Activated CD4-positive, alpha-beta memory T cell treated with anti-CD3 and anti-CD28 coated beads for 36 hours (primary cell): Measurements from ENCODE around the gene MAML3. TPM values are rescaled to one million over a fixed set of nuclear protein-coding genes. Genes with fewer than 3 reads are reported as not detected.

Experiments
- CTCF ChIA-PET: fragments of 350-600 bp; sonication (Branson Sonifier 250); formaldehyde crosslinking; loops from one replicate; lab custom pipeline; 2021; ENCODE audit warnings: antibody characterized with exemption, inconsistent platforms; lab: Charles Lee
- POLR2A ChIA-PET: fragments of 350-600 bp; sonication (Branson Sonifier 250); formaldehyde crosslinking; loops from one replicate; lab custom pipeline; 2021; ENCODE audit warnings: antibody characterized with exemption; lab: Charles Lee
- DNase-seq: peaks from one replicate; pipeline ENCODE4 v3.0.0-alpha.2; 2020
- H3K27ac Mint-ChIP-seq: one replicate; pipeline ENCODE4 v1.8.0; 2021; ENCODE audit warnings: mixed read lengths
- H3K27me3 Mint-ChIP-seq: one replicate; pipeline ENCODE4 v1.8.0; 2021; ENCODE audit warnings: mixed read lengths
- H3K36me3 Mint-ChIP-seq: one replicate; pipeline ENCODE4 v1.8.0; 2021; ENCODE audit warnings: mixed read lengths
- H3K4me1 Mint-ChIP-seq: one replicate; pipeline ENCODE4 v1.8.0; 2021; ENCODE audit warnings: low read depth, mixed read lengths
- H3K4me3 Mint-ChIP-seq: one replicate; pipeline ENCODE4 v1.8.0; 2021; ENCODE audit warnings: mild to moderate bottlenecking, mixed read lengths
- H3K9me3 Mint-ChIP-seq: one replicate; pipeline ENCODE4 v1.8.0; 2021; ENCODE audit warnings: mixed read lengths
- intact Hi-C: fragments of 100-400 bp; cut with micrococcal nuclease; formaldehyde crosslinking; loops from one replicate; pipeline ENCODE4 v1.15.1; 2023
- total RNA-seq, 2 experiments: library from RNA; stranded (reverse); gene quantifications; one replicate each; pipeline ENCODE4 v1.2.3, GENCODE V29; 2021

The MAML3 gene
- total RNA-seq, 2 experiments from 2014 or later, result 0.51 to 0.76 TPM

DNA sequence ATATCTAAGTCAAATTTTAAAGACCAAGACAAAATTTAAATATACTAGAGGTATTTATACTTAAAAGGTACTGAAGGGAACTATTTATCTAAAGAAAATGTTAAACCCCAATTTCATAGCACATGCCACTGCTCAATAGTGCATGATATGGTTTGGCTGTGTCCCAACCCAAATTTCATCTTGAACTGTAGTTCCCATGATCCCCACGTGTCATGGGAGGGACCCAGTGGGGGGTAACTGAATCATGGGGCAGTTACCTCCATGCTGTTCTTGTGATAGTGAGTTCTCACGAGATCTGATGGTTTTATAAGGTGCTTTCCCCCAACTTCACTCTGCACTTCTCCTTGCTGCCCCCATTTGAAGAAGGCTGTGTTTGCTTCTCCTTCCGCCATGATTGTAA, 32.3 kb downstream of the MAML3 start:
- Mint-ChIP-seq H3K27me3 (peaks cover 11% of the 10 kb centered on the region), H3K27ac (no peak overlapping the region), H3K4me3 (no peak overlapping the region), H3K36me3 (no peaks in the 10 kb centered on the region), H3K9me3 (no peaks in the 10 kb centered on the region), H3K4me1 (peaks cover 12% of the 10 kb centered on the region)
- POLR2A ChIA-PET, result no interaction called here
- CTCF ChIA-PET, result no interaction called here
- intact Hi-C loops, result no loop called here
- no peak for DNase-seq

DNA sequence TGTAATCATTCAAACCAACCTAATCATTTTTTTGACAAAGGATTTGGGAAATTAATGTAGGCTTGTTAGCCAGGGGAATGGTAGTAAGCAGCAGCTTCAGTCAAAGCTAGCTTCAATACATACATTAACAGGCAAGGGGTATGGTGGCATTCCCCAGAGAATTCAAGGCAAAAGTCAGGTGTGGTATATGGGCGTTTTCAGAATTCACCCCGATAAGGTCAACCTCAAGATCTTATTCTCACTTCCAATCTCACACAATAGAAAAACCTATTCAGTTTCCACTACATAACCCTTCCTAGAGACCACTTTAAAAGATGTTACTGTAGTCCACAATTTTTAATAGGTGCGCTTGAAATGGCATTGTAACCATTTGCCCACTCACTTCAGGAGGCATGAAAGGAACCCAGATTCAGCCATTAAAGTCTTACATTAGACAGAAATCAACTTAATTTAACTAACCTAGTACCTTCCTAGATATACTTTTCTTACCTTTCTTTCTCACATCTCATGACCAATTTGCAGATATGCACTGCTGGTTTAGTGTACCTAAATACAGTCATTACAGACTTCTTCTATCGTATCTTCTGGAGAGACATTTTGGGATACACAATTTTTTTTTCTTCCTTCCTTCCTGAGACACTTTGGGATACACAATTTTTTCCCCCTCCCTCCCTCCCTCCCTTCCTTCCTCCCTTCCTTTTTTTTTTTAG, 34.9 kb downstream of the MAML3 start:
- CTCF ChIA-PET, result no interaction called here
- intact Hi-C loops, result no loop called here

DNA sequence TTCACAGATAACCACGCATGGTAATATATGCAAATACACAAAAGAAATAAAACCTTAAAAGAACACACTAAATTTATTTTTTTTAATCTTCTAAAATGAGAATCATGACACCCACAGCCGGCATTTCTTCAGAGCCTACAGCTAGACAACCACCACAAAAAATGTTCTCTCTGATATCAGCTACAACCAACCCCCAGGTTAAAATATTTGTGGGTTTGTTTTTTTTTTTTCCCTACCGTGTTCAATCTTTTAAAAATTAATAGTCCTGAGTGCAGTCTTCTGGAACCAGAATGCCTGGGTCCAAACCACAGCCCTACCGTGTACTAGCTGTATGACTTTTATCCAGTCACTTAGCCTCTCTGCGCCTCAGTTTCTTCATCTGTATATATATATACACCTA, 36.0 kb downstream of the MAML3 start:
- ChIA-PET POLR2A (no interaction called here), CTCF (no interaction called here)
- Mint-ChIP-seq H3K4me3 (no peak overlapping the region), H3K36me3 (no peaks in the 10 kb centered on the region), H3K27ac (no peak overlapping the region), H3K9me3 (no peaks in the 10 kb centered on the region), H3K4me1 (peaks cover 19% of the 10 kb centered on the region), H3K27me3 (peaks cover 7% of the 10 kb centered on the region)
- intact Hi-C loops, result loop anchor here (2.0 kb wide), 1 partner anchor 45 kb away; no protein-coding TSS in a partner anchor
- no peak for DNase-seq

More for the DNA sequence above, 34.9 kb downstream of the MAML3 start:
- H3K27ac Mint-ChIP-seq, result no peak overlapping the region
- peaks cover 23% of the 10 kb centered on the region for H3K4me1 Mint-ChIP-seq
- POLR2A ChIA-PET, result no interaction called here
- H3K36me3 Mint-ChIP-seq, result no peaks in the 10 kb centered on the region
- H3K27me3 Mint-ChIP-seq, result peaks cover 9% of the 10 kb centered on the region
- no peak for DNase-seq
- H3K9me3 Mint-ChIP-seq, result no peaks in the 10 kb centered on the region
- H3K4me3 Mint-ChIP-seq, result no peak overlapping the region

DNA sequence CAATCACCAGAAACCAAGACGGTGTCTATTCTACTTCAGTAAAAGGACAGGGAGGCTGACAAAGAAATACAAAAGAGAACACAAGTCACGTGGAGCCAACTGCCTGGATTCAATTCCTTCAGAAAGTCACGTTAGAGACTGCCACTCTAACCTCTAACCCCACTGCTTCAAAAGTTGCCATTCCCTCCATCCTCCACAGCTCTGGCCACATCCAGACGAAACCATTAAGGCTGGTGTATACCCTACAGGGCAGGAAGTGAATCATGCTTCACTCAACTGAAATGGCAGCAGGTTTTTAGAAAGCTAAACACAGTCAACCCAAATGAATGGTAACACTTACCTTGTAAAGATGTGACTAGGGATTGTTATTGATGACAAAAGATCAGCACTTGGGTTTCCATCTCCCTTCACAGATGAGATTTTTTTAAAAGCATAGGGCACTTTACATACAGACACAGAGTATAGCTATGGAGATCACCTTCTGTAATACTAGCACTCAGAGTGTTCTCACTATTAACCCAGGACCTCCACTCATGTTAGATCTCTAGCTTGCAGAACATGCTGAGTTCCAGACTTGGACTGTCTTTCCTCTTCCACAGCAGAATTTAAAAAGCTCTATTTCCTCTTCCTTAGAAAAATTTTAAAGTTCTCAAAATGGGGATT, 37.4 kb downstream of the MAML3 start:
- H3K27me3 Mint-ChIP-seq, result peaks cover 7% of the 10 kb centered on the region
- H3K36me3 Mint-ChIP-seq, result no peaks in the 10 kb centered on the region
- DNase-seq, result peak; percentile 49
- intact Hi-C loops, result loop anchor here (1.0 to 2.0 kb wide), 3 partner anchors 13 to 44 kb away; no protein-coding TSS in a partner anchor
- H3K4me3 Mint-ChIP-seq, result no peak overlapping the region
- no peaks in the 10 kb centered on the region for H3K9me3 Mint-ChIP-seq
- ChIA-PET CTCF (interaction anchor here (0.9 kb wide), 1 partner anchor 67 kb away, joined by 3 read pairs; no protein-coding TSS in a partner anchor), POLR2A (interaction anchor here (0.5 to 0.9 kb wide), 2 partner anchors 21 to 45 kb away, joined by 3 to 7 read pairs; no protein-coding TSS in a partner anchor)
- H3K4me1 Mint-ChIP-seq, result peaks cover 17% of the 10 kb centered on the region
- peak overlapping the region; percentile 14 for H3K27ac Mint-ChIP-seq

DNA sequence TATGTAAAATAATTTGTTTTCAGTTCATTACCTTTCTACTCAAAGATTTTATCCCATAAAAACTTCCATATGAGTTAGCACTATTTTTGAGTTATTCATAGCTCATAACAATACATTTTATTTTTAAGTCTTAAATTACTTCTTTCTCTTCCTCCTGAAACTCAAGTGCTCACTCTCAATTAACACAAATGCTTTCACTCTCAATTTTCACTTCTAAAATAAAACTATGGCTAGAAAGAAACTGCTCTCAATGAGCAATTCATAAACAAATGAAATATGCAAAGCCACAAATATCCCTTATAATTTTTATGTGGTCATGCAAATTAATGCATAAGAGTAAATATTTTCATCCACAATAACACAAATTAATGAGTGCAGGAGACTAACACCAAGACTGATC, 38.8 kb downstream of the MAML3 start:
- CTCF ChIA-PET, result no interaction called here
- no peak overlapping the region for H3K4me3 Mint-ChIP-seq
- H3K36me3 Mint-ChIP-seq, result no peaks in the 10 kb centered on the region
- DNase-seq, result no peak
- H3K27ac Mint-ChIP-seq, result no peak overlapping the region
- POLR2A ChIA-PET, result no interaction called here
- H3K4me1 Mint-ChIP-seq, result peaks cover 17% of the 10 kb centered on the region
- H3K27me3 Mint-ChIP-seq, result peaks cover 2% of the 10 kb centered on the region
- H3K9me3 Mint-ChIP-seq, result no peaks in the 10 kb centered on the region
- intact Hi-C loops, result no loop called here

DNA sequence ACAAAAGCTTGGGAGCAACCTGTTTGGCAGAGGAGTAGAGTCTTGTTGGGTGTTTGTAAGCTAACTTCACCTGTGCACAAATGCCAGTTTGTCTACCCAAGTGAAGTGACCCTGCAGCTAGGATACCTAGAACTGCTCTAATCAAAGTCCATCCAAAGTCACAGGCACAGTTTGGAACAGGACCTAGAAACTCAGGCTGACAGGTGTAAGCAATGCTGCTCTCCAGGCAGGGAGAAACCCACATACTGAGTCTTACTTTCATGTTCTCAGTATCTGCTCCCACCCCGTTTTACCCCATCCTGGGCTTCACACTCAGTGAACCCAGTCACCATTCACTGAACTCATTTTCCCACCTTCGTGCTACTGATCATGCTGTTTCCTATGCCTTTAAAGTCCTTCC, 40.3 kb downstream of the MAML3 start:
- no peaks in the 10 kb centered on the region for H3K9me3 Mint-ChIP-seq
- H3K36me3 Mint-ChIP-seq, result no peaks in the 10 kb centered on the region
- H3K4me1 Mint-ChIP-seq, result peaks cover 18% of the 10 kb centered on the region
- ChIA-PET CTCF (no interaction called here), POLR2A (no interaction called here)
- peaks cover 4% of the 10 kb centered on the region for H3K27me3 Mint-ChIP-seq
- no peak overlapping the region for H3K4me3 Mint-ChIP-seq
- intact Hi-C loops, result no loop called here
- no peak for DNase-seq
- no peak overlapping the region for H3K27ac Mint-ChIP-seq

DNA sequence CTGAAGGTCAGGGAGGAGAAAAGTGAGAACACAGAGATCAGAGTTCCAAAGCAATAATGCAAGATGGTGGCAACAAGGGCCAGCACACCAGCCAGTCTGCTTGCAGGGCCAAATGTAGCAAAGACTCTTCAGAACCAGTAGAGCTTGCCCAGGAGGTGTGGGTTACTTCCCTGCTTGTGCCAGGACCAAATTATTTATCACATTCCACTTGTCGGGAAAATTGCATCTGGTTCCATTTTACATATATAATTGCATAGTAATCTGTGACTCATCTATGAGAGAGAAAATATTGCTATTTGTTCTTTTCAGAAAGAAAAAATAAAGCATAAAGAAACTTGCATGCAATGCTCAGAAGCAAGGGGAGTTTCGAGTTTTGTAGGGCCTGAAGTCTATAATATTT, 41.4 kb downstream of the MAML3 start:
- H3K27me3 Mint-ChIP-seq, result peaks cover 4% of the 10 kb centered on the region
- H3K27ac Mint-ChIP-seq, result no peak overlapping the region
- DNase-seq, result no peak
- POLR2A ChIA-PET, result no interaction called here
- peaks cover 24% of the 10 kb centered on the region for H3K4me1 Mint-ChIP-seq
- H3K36me3 Mint-ChIP-seq, result no peaks in the 10 kb centered on the region
- intact Hi-C loops, result no loop called here
- CTCF ChIA-PET, result no interaction called here
- H3K9me3 Mint-ChIP-seq, result no peaks in the 10 kb centered on the region
- no peak overlapping the region for H3K4me3 Mint-ChIP-seq

DNA sequence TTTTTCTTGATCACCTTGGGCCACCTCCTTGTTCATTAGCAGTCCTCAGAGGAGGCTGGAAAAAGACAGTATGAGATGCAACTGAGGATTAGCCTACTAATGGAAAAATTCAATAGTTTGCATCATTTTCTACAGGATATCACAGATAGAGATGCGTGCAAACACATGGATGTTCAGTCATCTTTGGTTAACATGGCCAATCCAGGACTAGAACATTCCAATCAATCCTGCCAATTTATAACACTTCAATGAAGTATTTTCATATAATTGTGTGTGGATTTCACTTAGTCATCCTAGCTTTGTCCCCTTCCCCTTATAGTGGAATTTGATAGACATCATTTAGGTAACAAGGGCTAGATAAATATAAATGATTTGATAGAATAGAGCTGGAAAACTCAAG, 42.7 kb downstream of the MAML3 start:
- H3K9me3 Mint-ChIP-seq, result no peaks in the 10 kb centered on the region
- no peaks in the 10 kb centered on the region for H3K36me3 Mint-ChIP-seq
- peaks cover 15% of the 10 kb centered on the region for H3K4me1 Mint-ChIP-seq
- POLR2A ChIA-PET, result no interaction called here
- intact Hi-C loops, result no loop called here
- no peak overlapping the region for H3K27ac Mint-ChIP-seq
- CTCF ChIA-PET, result no interaction called here
- H3K4me3 Mint-ChIP-seq, result no peak overlapping the region
- H3K27me3 Mint-ChIP-seq, result peaks cover 4% of the 10 kb centered on the region
- DNase-seq, result no peak

DNA sequence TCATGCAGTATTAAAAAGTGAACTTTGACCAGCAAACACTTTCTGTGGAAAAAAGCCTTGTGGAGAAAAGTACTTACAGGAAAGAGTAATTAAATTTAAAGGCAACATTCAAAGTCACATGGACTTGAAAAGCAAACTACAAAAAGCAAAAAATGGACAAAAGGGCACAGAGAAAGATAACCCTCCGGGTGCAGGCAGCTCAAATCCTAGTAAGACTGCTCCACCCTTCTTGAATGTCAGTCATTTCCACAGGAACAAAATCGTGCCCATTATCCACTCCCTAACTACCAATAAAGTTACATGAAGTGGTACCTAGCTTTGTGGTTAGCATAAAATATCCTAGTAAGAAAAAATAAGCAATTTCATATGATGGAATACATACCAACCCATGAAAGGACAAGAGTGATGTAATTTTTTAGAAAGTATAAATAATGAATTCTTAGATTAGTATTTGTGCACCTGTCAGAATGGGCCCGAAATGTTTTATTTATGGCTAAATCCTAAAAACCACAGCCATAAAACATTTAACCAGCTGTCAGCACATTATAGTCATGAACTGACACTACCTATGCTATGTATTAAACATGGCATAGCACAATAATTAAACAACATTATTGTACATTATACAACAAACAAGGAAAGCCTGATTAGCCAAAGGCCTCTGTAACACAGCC, 43.3 kb downstream of the MAML3 start:
- intact Hi-C loops, result no loop called here
- DNase-seq, result no peak
- Mint-ChIP-seq H3K9me3 (no peaks in the 10 kb centered on the region), H3K4me3 (no peak overlapping the region), H3K27me3 (peaks cover 4% of the 10 kb centered on the region), H3K4me1 (peaks cover 11% of the 10 kb centered on the region), H3K36me3 (no peaks in the 10 kb centered on the region), H3K27ac (no peak overlapping the region)
- POLR2A ChIA-PET, result no interaction called here
- CTCF ChIA-PET, result no interaction called here

DNA sequence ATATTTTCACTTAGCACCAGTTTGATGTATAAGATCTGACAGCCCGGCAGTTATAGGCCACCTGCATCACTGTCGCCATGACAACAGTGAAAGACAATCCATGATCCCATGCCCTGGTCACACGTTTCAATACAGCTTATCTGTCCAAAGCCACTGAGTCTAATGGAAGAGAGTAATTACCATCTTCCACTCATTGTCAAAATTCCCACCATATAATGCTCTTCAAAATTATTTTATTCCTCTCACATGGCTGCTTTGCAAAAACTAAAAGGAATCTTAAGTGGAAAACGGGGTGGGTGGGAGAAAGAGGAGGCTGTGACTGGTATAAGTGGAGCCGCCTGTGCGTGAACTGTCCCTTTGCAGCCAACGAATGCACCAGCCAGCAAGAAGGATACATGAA, 44.2 kb downstream of the MAML3 start:
- CTCF ChIA-PET, result no interaction called here

DNA sequence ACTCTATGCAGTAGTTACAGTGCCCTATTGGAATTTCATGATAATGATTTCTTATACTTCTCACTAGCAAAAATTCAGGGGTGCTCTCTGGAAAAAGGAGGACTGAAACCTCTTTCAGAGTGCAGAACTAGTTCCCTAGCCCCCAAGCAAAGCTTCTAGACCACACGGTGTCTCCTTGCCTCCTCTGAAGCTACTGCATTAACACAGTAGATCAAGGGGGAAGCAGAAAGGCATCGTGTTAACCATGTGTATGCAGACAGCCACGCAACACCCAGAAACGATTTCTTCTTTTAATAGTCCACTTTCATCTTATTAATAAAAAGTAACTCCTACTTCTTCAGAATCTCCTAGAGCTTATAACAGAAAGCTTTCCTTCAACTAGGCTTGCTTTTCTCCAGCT, 44.7 kb downstream of the MAML3 start:
- H3K27me3 Mint-ChIP-seq, result peaks cover 4% of the 10 kb centered on the region
- no peaks in the 10 kb centered on the region for H3K36me3 Mint-ChIP-seq
- no peak overlapping the region for H3K27ac Mint-ChIP-seq
- POLR2A ChIA-PET, result no interaction called here
- H3K4me3 Mint-ChIP-seq, result no peak overlapping the region
- H3K9me3 Mint-ChIP-seq, result no peaks in the 10 kb centered on the region
- peaks cover 10% of the 10 kb centered on the region for H3K4me1 Mint-ChIP-seq
- no peak for DNase-seq
- CTCF ChIA-PET, result no interaction called here
- intact Hi-C loops, result loop anchor here (10.0 kb wide), 1 partner anchor 54 kb away; no protein-coding TSS in a partner anchor

More for the DNA sequence above, 44.2 kb downstream of the MAML3 start:
- no peak overlapping the region for H3K4me3 Mint-ChIP-seq
- peaks cover 10% of the 10 kb centered on the region for H3K4me1 Mint-ChIP-seq
- no peaks in the 10 kb centered on the region for H3K9me3 Mint-ChIP-seq
- peaks cover 4% of the 10 kb centered on the region for H3K27me3 Mint-ChIP-seq
- DNase-seq, result no peak
- POLR2A ChIA-PET, result no interaction called here
- intact Hi-C loops, result loop anchor here (10.0 kb wide), 1 partner anchor 55 kb away; no protein-coding TSS in a partner anchor
- no peaks in the 10 kb centered on the region for H3K36me3 Mint-ChIP-seq
- no peak overlapping the region for H3K27ac Mint-ChIP-seq

DNA sequence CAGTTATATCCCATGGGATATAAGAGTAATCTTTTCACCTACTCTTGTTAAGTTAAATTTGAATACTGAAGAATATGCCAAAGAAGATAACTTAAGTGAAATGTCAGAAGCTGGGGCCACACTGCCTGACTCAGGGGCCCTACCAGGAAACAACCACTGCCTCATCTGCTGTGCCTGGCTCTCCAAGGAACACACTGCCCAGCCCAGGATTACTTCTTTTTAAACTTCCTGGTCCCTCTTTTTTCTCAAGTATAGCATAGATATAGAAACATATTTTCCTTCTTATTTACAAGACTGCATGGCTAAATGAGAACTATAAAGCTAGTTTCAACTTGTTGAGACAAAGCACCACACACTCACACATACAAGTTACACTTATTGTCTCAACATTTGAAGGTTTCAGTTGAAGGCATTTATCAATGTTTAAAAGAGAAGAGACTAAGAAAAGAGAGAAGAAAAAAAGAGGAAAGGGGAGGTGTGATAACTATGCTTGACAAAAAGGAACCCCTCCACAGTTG, 45.2 kb downstream of the MAML3 start:
- ChIA-PET CTCF (no interaction called here), POLR2A (no interaction called here)
- Mint-ChIP-seq H3K36me3 (no peaks in the 10 kb centered on the region), H3K4me3 (no peak overlapping the region), H3K27me3 (peaks cover 4% of the 10 kb centered on the region), H3K4me1 (peaks cover 12% of the 10 kb centered on the region), H3K27ac (no peak overlapping the region), H3K9me3 (no peaks in the 10 kb centered on the region)
- intact Hi-C loops, result loop anchor here (10.0 kb wide), 1 partner anchor 54 kb away; no protein-coding TSS in a partner anchor
- no peak for DNase-seq
